ENCODE data around the gene DAO.

DNA sequence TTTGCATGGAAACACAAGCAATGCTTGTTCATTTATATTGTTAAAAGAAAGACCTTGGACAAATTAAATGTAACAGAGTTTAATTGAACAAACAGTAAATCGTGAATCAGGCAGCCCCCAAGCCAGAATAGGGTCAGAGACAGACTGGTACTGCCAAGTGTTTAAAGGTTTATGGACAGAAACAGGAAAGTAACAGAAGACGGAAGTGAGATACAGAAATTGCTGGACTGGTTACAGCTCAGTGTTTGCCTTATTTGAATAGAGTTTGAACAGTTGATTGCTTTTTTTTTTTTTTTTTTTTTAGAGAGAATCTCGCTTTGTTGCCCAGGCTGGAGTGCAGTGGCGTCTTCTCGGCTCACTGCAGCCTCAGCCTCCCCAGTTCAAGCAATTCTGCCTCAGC lies 50.3 kb downstream of the DAO start:
- TF ChIP-seq, protein P1, sequence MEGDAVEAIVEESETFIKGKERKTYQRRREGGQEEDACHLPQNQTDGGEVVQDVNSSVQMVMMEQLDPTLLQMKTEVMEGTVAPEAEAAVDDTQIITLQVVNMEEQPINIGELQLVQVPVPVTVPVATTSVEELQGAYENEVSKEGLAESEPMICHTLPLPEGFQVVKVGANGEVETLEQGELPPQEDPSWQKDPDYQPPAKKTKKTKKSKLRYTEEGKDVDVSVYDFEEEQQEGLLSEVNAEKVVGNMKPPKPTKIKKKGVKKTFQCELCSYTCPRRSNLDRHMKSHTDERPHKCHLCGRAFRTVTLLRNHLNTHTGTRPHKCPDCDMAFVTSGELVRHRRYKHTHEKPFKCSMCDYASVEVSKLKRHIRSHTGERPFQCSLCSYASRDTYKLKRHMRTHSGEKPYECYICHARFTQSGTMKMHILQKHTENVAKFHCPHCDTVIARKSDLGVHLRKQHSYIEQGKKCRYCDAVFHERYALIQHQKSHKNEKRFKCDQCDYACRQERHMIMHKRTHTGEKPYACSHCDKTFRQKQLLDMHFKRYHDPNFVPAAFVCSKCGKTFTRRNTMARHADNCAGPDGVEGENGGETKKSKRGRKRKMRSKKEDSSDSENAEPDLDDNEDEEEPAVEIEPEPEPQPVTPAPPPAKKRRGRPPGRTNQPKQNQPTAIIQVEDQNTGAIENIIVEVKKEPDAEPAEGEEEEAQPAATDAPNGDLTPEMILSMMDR (conservative IDR thresholded peaks at IDR 0.05; ENCODE audit: low read depth, low read length) = no peak
- TF ChIP-seq EZH2 (IDR thresholded peaks at IDR 0.05; ENCODE audit: borderline replicate concordance, low read depth, low read length, poor library complexity, severe bottlenecking) = no peak
